NCI-H1436 (cell line): ENCODE data around the gene IZUMO1R.
"Not testable (repeated sequence)": the region's sequence is repeated elsewhere in the genome, so short reads cannot be mapped to it uniquely, and the experiment has no call there.

ENCODE experiments used
- DNase-seq: peaks from one replicate; lab custom pipeline; 2025; lab: John Stamatoyannopoulos, UW

IZUMO1R gene

DNA sequence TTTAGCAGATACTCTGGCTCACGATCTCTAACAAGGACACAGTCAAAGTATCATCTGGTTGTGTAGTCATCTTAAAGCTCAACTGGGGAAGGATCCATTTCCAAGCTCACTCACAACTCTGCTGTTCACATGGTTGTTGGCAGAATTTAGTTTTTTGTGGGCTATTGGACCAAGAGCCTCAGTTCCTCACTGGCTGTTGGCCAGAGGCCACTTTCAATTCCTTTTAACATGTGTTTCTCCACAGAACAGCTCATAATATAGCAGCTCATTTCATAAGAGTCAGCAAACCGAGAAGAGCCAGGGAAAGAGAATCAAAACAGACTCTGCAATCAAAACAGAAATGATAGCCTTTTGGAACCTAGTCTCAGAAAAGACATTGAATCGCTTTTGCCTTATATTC lies 22.6 kb downstream of the IZUMO1R start:
- DNase-seq: no peak

DNA sequence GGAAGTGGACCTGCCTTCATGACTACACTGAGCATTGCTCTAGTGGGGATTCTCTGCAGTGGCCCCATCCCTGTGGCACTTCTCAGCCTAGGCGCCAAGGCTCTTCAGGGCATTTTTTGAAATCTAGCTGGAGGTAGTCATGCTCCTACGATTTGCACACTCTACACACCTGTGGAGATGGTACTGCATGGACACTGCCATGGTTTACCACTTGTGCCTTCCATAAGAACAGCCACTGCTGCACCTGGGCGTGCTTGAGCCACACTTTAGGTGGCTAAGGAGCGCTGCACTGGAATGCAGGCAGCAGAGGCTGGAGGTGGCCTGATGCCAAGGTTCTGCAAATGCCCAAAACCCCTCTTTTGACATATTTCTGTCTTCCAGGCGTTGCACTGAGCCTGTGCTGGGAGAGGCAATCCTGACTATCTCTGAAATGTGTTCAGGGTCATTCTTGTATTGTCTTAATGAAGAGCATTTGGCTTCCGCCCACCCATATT lies 24.3 kb downstream of the IZUMO1R start:
- no peak for DNase-seq

GRCh38 chr11:94329501-94329900 lies 25.1 kb downstream of the IZUMO1R start:
- no peak for DNase-seq

GRCh38 chr11:94330789-94331188 lies 26.4 kb downstream of the IZUMO1R start:
- no peak for DNase-seq

GRCh38 chr11:94332814-94333213 lies 28.4 kb downstream of the IZUMO1R start:
- DNase-seq: no peak

- DNase-seq: no peak
Measured at GRCh38 chr11:94336033-94336432, 31.7 kb downstream of the IZUMO1R start.

- DNase-seq: no peak
Measured at GRCh38 chr11:94338651-94339050, 34.3 kb downstream of the IZUMO1R start.

DNA sequence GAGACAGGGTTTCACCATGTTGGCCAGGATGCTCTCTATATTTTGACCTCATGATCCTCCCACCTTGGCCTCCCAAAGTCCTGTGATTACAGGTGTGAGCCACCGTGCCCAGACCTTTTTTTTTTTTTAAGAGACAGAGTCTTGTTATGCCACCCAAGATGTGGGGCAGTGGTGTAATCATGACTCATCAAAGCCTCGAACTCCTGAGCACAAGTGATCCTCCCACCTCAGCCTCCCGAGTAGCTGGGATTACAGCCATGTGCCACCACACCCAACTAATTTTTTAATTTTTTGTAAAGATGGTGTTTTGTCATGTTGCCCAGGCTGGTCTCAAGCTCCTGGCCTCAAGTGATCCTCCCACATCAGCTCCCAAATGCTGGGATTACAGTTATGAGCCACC lies 37.9 kb downstream of the IZUMO1R start:
- no peak for DNase-seq

GRCh38 chr11:94343495-94343894 lies 39.1 kb downstream of the IZUMO1R start:
- no peak for DNase-seq

- not testable (repeated sequence) for DNase-seq
Measured at GRCh38 chr11:94346311-94346710, 41.9 kb downstream of the IZUMO1R start.

DNA sequence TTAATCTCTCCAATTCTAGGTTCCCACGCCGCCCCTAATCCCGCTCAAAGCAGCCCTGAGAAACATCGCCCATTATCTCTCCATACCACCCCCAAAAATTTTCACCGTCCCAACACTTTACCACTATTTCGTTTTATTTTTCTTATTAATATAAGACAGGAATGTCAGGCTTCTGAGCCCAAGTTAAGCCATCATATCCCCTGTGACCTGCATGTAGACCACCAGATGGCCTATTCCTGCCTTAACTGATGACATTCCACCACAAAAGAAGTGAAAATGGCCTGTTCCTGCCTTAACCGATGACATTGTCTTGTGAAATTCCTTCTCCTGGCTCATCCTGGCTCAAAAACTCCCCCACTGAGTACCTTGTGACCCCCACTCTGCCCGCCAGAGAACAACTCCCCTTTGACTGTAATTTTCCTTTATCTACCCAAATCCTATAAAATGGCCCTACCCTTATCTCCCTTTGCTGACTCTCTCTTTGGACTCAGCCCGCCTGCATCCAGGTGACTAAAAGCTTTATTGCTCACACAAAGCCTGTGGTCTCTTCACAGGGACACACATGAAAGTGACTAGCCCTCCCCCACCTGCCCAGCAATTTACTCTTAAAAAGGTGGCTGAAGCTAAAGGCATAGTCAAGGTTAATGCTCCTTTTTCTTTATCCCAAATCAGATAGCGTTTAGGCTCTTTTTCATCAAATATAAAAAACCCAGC lies 46.6 kb downstream of the IZUMO1R start:
- DNase-seq: not testable (repeated sequence)
